ENCODE measurements around the gene APBA2. TPM values are rescaled to one million over a fixed set of nuclear protein-coding genes. Genes with fewer than 3 reads are reported as not detected.

APBA2 gene
- total and polyA plus RNA-seq, 7 donors = 0.06 to 0.36 (median 0.08) TPM; not detected in 2

GRCh38 chr15:29071232-29071881 is 185.6 kb downstream of the APBA2 start:
- no peak for DNase-seq
- Histone ChIP-seq H3K4me3 (no peak overlapping the region), H3K9me3 (no peaks in the 10 kb centered on the region), H3K27me3 (ENCODE audit: insufficient read depth in 3 of 3, low read length in 2 of 3) (no peaks in the 10 kb centered on the region), H3K36me3 (ENCODE audit: insufficient read depth in 1 of 2, low read depth in 1 of 2) (no peaks in the 10 kb centered on the region), H3K27ac (no peak overlapping the region), H3K4me1 (no peaks in the 10 kb centered on the region)
- ATAC-seq = no peak
- WGBS, 3 donors = 68 to 70% (median 69%) methylated on average over 11 of the region's 11 CpGs
- intact Hi-C loops (cut with DNase I) = no loop called here
- no peak for TF ChIP-seq CTCF (IDR thresholded peaks at IDR 0.05)

GRCh38 chr15:29071882-29072273 is 186.1 kb downstream of the APBA2 start:
- no peaks in the 10 kb centered on the region for H3K9me3 ChIP-seq
- intact Hi-C loops (cut with DNase I) = no loop called here
- H3K36me3 ChIP-seq (ENCODE audit: insufficient read depth in 1 of 2, low read depth in 1 of 2) = no peaks in the 10 kb centered on the region
- TF ChIP-seq CTCF (IDR thresholded peaks at IDR 0.05) = no peak
- H3K4me3 ChIP-seq = no peak overlapping the region
- no peaks in the 10 kb centered on the region for H3K27me3 ChIP-seq (ENCODE audit: insufficient read depth in 3 of 3, low read length in 2 of 3)
- 74 to 84% (median 77%) methylated on average over 7 of the region's 7 CpGs for WGBS, 3 donors
- ATAC-seq = no peak
- DNase-seq = no peak
- H3K4me1 ChIP-seq = no peaks in the 10 kb centered on the region
- no peak overlapping the region for H3K27ac ChIP-seq

- H3K9me3 ChIP-seq = no peaks in the 10 kb centered on the region
- no peaks in the 10 kb centered on the region for H3K27me3 ChIP-seq (ENCODE audit: insufficient read depth in 3 of 3, low read length in 2 of 3)
- 55 to 68% (median 56%) methylated on average over 5 of the region's 5 CpGs for WGBS, 3 donors
- ATAC-seq (no peak), DNase-seq (no peak)
- no peaks in the 10 kb centered on the region for H3K4me1 ChIP-seq
- no peak overlapping the region for H3K27ac ChIP-seq
- no peaks in the 10 kb centered on the region for H3K36me3 ChIP-seq (ENCODE audit: insufficient read depth in 1 of 2, low read depth in 1 of 2)
- TF ChIP-seq CTCF (IDR thresholded peaks at IDR 0.05) = no peak
- intact Hi-C loops (cut with DNase I) = no loop called here
- H3K4me3 ChIP-seq = no peak overlapping the region
These were observed 186.7 kb downstream of the APBA2 start for GRCh38 chr15:29072444-29072843.

GRCh38 chr15:29074045-29074444 is 188.3 kb downstream of the APBA2 start:
- intact Hi-C loops (cut with DNase I) = no loop called here
- H3K9me3 ChIP-seq = no peaks in the 10 kb centered on the region

More at GRCh38 chr15:29074045-29074444, 188.3 kb downstream of the APBA2 start:
- no peak for TF ChIP-seq CTCF (IDR thresholded peaks at IDR 0.05)
- no peak for ATAC-seq
- Histone ChIP-seq H3K36me3 (ENCODE audit: insufficient read depth in 1 of 2, low read depth in 1 of 2) (no peaks in the 10 kb centered on the region), H3K4me3 (no peak overlapping the region), H3K27me3 (ENCODE audit: insufficient read depth in 3 of 3, low read length in 2 of 3) (peaks cover 0 to 2% (median 0%) of the 10 kb centered on the region in 3 donors), H3K27ac (no peak overlapping the region), H3K4me1 (no peaks in the 10 kb centered on the region)
- WGBS, 3 donors = 68 to 76% (median 76%) methylated on average over 4 of the region's 4 CpGs
- DNase-seq = no peak

Data from psoas muscle (tissue), 8 donors.